Endodermal cell (in vitro differentiated cells): Measurements from ENCODE around the gene NANOS1. TPM values are rescaled to one million over a fixed set of nuclear protein-coding genes. Genes with fewer than 3 reads are reported as not detected.
"Not testable (repeated sequence)": the region's sequence is repeated elsewhere in the genome, so short reads cannot be mapped to it uniquely, and the experiment has no call there.

Source experiments
- DNase-seq: peaks from one replicate; pipeline ENCODE4 v3.0.0-alpha.2; 2017
- H3K27ac ChIP-seq: 2 replicates; pipeline ENCODE4 v1.5.1; 2013; ENCODE audit warnings: mild to moderate bottlenecking, low read depth, low read length, moderate library complexity
- H3K27me3 ChIP-seq: 2 replicates; pipeline ENCODE4 v1.6.1; 2013; ENCODE audit warnings: mild to moderate bottlenecking, low read length, moderate library complexity; ENCODE audit not compliant: insufficient read depth, control insufficient read depth, poor library complexity, severe bottlenecking
- H3K36me3 ChIP-seq: 2 replicates; pipeline ENCODE4 v1.7.0; 2013; ENCODE audit warnings: mild to moderate bottlenecking, low read length, moderate library complexity; ENCODE audit not compliant: control insufficient read depth, insufficient read depth
- H3K4me1 ChIP-seq: one replicate; pipeline ENCODE4 v1.7.0; 2013; ENCODE audit warnings: low read length; ENCODE audit not compliant: control insufficient read depth, insufficient read depth
- H3K4me3 ChIP-seq: 2 replicates; pipeline ENCODE4 v1.5.1; 2013; ENCODE audit warnings: mild to moderate bottlenecking, low read length, moderate library complexity
- H3K9ac ChIP-seq: 2 replicates; pipeline ENCODE4 v1.6.1; 2013; ENCODE audit warnings: mild to moderate bottlenecking, low read length, moderate library complexity; ENCODE audit not compliant: poor library complexity, severe bottlenecking; ENCODE audit errors: extremely low read depth
- H3K9me3 ChIP-seq: 2 replicates; pipeline ENCODE4 v1.6.1; 2013; ENCODE audit warnings: mild to moderate bottlenecking, low read length, moderate library complexity; ENCODE audit not compliant: control insufficient read depth
- H3K27ac Mint-ChIP-seq: 2 replicates; pipeline ENCODE4 v1.8.0; 2020; ENCODE audit warnings: mixed read lengths
- H3K27me3 Mint-ChIP-seq: 2 replicates; pipeline ENCODE4 v1.8.0; 2021; ENCODE audit warnings: mild to moderate bottlenecking, mixed read lengths; ENCODE audit not compliant: insufficient read depth
- H3K36me3 Mint-ChIP-seq: 2 replicates; pipeline ENCODE4 v1.8.0; 2020; ENCODE audit warnings: low read depth, mixed read lengths
- H3K4me1 Mint-ChIP-seq: 2 replicates; pipeline ENCODE4 v1.8.0; 2020; ENCODE audit warnings: mixed read lengths
- H3K4me3 Mint-ChIP-seq: 2 replicates; pipeline ENCODE4 v1.8.0; 2020; ENCODE audit warnings: mild to moderate bottlenecking, moderate library complexity, mixed read lengths
- H3K9me3 Mint-ChIP-seq: 2 replicates; pipeline ENCODE4 v1.8.0; 2020; ENCODE audit warnings: mild to moderate bottlenecking, mixed read lengths
- WGBS, 2 experiments: methylation state at CpG; one replicate each; pipeline versions ENCODE4 v1.1.5 to v1.1.7; 2013; ENCODE audit warnings: missing lambda C conversion rate in 2 of 2, mixed read lengths in 1 of 2; ENCODE audit not compliant: insufficient coverage in 1 of 2, insufficient read length in 1 of 2; 5-methylcytosine and 5-hydroxymethylcytosine counted together
- total RNA-seq, 2 donors: library from RNA; stranded (reverse); fragmentation: NEBNext Ultra II Directional in 1 of 2; extraction: Animal tissue kit (Norgen Biotek cat#: 25700) in 1 of 2; gene quantifications; 2 replicates in 1 of 2; 3 replicates in 1 of 2; pipeline ENCODE4 v1.2.1, GENCODE V29; 2021
- TF ChIP-seq, protein P1 (sequence below): fragments of 200-600 bp; sonication (generic); conservative IDR thresholded peaks from 2 replicates; pipeline ENCODE4 v1.5.0; 2021; ENCODE audit warnings: antibody characterized with exemption, mild to moderate bottlenecking

The NANOS1 gene
- total RNA-seq, 2 donors from 2014 or later, result 0.71 to 1.7 TPM

DNA sequence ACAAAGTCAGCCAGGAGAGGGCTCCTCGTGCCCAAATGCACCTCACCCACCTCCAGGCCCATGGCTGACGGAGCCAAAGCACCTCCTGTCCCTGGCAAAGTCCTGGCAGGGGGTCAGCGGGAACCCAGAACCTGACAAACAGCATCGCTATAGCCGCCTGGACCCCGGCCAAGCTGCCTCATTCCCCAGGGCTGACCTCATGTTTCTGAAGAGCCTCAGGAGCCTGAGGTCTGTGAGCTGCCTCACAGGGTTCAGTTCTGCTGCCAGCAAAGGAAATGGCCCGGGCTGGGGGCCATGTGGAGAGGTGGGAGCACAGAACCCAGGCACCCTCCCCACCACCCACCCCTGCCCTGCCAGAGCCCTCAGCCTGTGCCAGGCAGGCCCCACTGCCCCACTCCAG, 4.2 kb upstream of the NANOS1 start:
- H3K4me1 Mint-ChIP-seq, result peaks cover 12% of the 10 kb centered on the region
- TF ChIP-seq, protein P1, sequence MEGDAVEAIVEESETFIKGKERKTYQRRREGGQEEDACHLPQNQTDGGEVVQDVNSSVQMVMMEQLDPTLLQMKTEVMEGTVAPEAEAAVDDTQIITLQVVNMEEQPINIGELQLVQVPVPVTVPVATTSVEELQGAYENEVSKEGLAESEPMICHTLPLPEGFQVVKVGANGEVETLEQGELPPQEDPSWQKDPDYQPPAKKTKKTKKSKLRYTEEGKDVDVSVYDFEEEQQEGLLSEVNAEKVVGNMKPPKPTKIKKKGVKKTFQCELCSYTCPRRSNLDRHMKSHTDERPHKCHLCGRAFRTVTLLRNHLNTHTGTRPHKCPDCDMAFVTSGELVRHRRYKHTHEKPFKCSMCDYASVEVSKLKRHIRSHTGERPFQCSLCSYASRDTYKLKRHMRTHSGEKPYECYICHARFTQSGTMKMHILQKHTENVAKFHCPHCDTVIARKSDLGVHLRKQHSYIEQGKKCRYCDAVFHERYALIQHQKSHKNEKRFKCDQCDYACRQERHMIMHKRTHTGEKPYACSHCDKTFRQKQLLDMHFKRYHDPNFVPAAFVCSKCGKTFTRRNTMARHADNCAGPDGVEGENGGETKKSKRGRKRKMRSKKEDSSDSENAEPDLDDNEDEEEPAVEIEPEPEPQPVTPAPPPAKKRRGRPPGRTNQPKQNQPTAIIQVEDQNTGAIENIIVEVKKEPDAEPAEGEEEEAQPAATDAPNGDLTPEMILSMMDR, result no peak
- H3K36me3 ChIP-seq, result no peaks in the 10 kb centered on the region
- peaks cover 15% of the 10 kb centered on the region for H3K4me1 ChIP-seq
- H3K27ac Mint-ChIP-seq, result no peak overlapping the region
- DNase-seq, result no peak
- H3K9me3 ChIP-seq, result no peaks in the 10 kb centered on the region
- H3K9ac ChIP-seq, result no peak overlapping the region
- WGBS, 2 experiments, result 84 to 92% methylated on average over 6 to 7 of the region's 7 CpGs
- no peak overlapping the region for H3K4me3 Mint-ChIP-seq
- H3K27me3 Mint-ChIP-seq, result peaks cover 15% of the 10 kb centered on the region
- peaks cover 5% of the 10 kb centered on the region for H3K27me3 ChIP-seq
- H3K4me3 ChIP-seq, result no peak overlapping the region
- H3K9me3 Mint-ChIP-seq, result no peaks in the 10 kb centered on the region
- no peak overlapping the region for H3K27ac ChIP-seq
- H3K36me3 Mint-ChIP-seq, result no peaks in the 10 kb centered on the region

DNA sequence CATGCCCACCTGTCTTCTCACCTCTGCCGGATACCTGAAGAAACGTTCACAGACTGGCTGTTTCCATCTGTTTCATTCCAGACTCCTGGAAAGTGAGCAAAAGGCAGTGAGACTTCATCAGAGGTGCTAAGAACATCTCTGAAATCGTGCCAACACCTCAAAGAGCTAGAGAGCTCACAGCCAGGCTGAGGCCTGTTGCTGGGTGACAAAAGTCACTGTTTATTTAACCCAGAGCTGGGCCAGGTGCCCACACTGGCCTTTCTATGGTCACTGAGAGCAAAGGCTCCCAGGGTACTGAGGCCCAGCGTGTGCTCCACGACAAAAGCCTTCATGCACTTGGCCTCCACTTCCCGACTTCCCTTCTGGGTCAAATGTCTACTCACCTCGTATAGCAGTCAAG, 3.7 kb upstream of the NANOS1 start:
- Mint-ChIP-seq H3K9me3 (no peaks in the 10 kb centered on the region), H3K36me3 (no peaks in the 10 kb centered on the region), H3K4me3 (no peak overlapping the region), H3K4me1 (peaks cover 12% of the 10 kb centered on the region), H3K27me3 (peaks cover 15% of the 10 kb centered on the region), H3K27ac (no peak overlapping the region)
- H3K27ac ChIP-seq, result no peak overlapping the region
- DNase-seq, result no peak
- no peaks in the 10 kb centered on the region for H3K36me3 ChIP-seq
- WGBS, 2 experiments, result 90 to 92% methylated on average over 6 to 7 of the region's 7 CpGs
- H3K9me3 ChIP-seq, result no peaks in the 10 kb centered on the region
- H3K4me3 ChIP-seq, result no peak overlapping the region
- H3K4me1 ChIP-seq, result peaks cover 15% of the 10 kb centered on the region
- peaks cover 5% of the 10 kb centered on the region for H3K27me3 ChIP-seq
- TF ChIP-seq, protein P1, result no peak
- H3K9ac ChIP-seq, result no peak overlapping the region

DNA sequence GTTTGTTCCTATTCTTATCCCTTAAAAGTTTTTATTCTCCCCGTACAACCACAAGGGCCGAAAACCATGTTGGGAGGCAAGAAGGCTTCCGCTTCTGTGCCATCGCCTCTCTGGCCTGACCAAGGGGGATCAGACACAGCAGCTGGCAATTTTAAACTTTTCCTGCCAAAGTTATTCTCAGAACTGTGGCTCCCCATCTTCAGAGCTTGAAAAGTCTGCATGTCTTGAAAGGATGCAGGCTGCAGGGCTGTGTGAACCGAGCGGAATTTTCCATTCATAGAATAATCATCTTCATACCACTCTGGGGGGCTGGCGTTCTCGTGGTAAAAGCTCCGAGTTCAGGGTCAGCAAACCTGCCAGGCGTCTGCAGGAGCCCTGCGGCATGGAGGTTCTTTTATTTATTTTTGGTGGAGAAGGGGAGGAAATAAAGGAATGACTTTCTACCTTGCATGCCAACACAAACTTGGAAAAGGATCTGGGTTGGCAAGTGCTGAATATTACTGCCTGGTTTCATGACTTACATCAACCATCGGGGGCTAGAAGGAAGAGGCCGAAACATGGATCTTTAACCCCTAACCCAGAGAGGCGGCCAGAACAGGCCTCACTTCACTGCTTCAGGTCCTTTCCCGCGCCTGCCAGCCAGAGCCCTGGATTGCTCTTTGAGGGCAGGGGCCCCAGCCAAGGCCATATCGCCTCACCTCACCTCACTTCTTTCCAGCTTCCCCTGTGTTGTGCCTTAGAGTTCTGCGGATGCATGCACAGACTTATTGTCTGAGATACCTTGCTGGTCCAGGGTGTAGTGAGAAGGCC, 3.0 kb upstream of the NANOS1 start:
- Histone ChIP-seq H3K36me3 (peaks cover 2% of the 10 kb centered on the region), H3K4me1 (peaks cover 15% of the 10 kb centered on the region), H3K27ac (no peak overlapping the region), H3K9ac (no peak overlapping the region), H3K27me3 (peaks cover 5% of the 10 kb centered on the region), H3K9me3 (no peaks in the 10 kb centered on the region), H3K4me3 (no peak overlapping the region)
- no peaks in the 10 kb centered on the region for H3K36me3 Mint-ChIP-seq
- H3K4me1 Mint-ChIP-seq, result peaks cover 15% of the 10 kb centered on the region
- H3K27me3 Mint-ChIP-seq, result peaks cover 15% of the 10 kb centered on the region
- H3K4me3 Mint-ChIP-seq, result no peak overlapping the region
- H3K9me3 Mint-ChIP-seq, result no peaks in the 10 kb centered on the region
- WGBS, 2 experiments, result 92 to 93% methylated on average over 13 to 18 of the region's 18 CpGs
- TF ChIP-seq, protein P1, result no peak
- no peak overlapping the region for H3K27ac Mint-ChIP-seq
- DNase-seq, result peak; percentile 47

DNA sequence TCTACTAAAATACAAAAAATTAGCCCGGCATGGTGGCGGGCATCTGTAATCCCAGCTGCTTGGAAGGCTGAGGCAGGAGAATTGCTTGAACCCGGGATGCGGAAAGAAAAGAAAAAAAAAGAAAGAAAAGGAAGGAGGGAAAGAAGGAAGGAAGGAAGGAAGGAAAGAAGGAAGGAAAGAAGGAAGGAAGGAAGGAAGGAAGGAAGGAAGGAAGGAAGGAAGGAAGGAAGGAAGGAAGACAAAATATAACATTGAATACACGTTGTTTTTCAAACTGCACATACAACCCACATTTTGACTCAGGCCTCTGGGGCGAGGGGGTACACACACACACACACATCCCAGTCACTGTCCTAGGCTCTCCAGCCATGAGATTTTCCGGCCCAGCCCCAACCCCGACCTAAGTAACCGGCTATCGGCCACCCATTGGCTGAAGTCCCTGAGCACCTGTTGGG, 1.0 kb upstream of the NANOS1 start:
- peak overlapping the region; percentile 48 for H3K4me3 Mint-ChIP-seq
- 62% methylated on average over 10 of the region's 10 CpGs; no CpG with 5 or more reads in 1 of the 2 experiments for WGBS, 2 experiments
- H3K27me3 Mint-ChIP-seq, result peaks cover 15% of the 10 kb centered on the region
- not testable (repeated sequence) for H3K4me1 ChIP-seq, H3K27me3 ChIP-seq, H3K36me3 Mint-ChIP-seq, H3K9me3 ChIP-seq, H3K9me3 Mint-ChIP-seq, H3K4me1 Mint-ChIP-seq, H3K27ac ChIP-seq, H3K27ac Mint-ChIP-seq, H3K9ac ChIP-seq, DNase-seq
- H3K36me3 ChIP-seq, result peaks cover 20% of the 10 kb centered on the region
- H3K4me3 ChIP-seq, result peak overlapping the region; percentile 71
